ENCODE measurements around the gene UMAD1.
"Not testable (repeated sequence)": the region's sequence is repeated elsewhere in the genome, so short reads cannot be mapped to it uniquely, and the experiment has no call there.

Gene UMAD1

GRCh38 chr7:7769710-7770627 is 129.4 kb downstream of the UMAD1 start:
- DNase-seq: no peak

- DNase-seq: no peak
These were observed 130.9 kb downstream of the UMAD1 start for GRCh38 chr7:7771452-7771851.

- no peak for DNase-seq
These were observed 131.9 kb downstream of the UMAD1 start for GRCh38 chr7:7772397-7772821.

GRCh38 chr7:7773334-7774309 is 133.1 kb downstream of the UMAD1 start:
- DNase-seq: no peak

- DNase-seq: no peak
These were observed 139.3 kb downstream of the UMAD1 start for GRCh38 chr7:7779888-7780287.

- no peak for DNase-seq
These were observed 142.4 kb downstream of the UMAD1 start for GRCh38 chr7:7783001-7783400.

GRCh38 chr7:7785344-7785973 is 144.9 kb downstream of the UMAD1 start:
- no peak for DNase-seq

GRCh38 chr7:7786595-7786994 is 146.0 kb downstream of the UMAD1 start:
- no peak for DNase-seq

GRCh38 chr7:7789551-7789988 is 149.0 kb downstream of the UMAD1 start:
- DNase-seq: no peak

- no peak for DNase-seq
These were observed 149.6 kb downstream of the UMAD1 start for GRCh38 chr7:7790041-7790741.

- DNase-seq: no peak
These were observed 151.0 kb downstream of the UMAD1 start for GRCh38 chr7:7791523-7791922.

GRCh38 chr7:7792056-7792455 is 151.5 kb downstream of the UMAD1 start:
- DNase-seq: no peak

- no peak for DNase-seq
These were observed 152.7 kb downstream of the UMAD1 start for GRCh38 chr7:7793249-7793648.

GRCh38 chr7:7793921-7794320 is 153.4 kb downstream of the UMAD1 start:
- DNase-seq: no peak

GRCh38 chr7:7795203-7795602 is 154.7 kb downstream of the UMAD1 start:
- no peak for DNase-seq

- DNase-seq: no peak
These were observed 155.1 kb downstream of the UMAD1 start for GRCh38 chr7:7795630-7796121.

GRCh38 chr7:7798510-7798909 is 158.0 kb downstream of the UMAD1 start:
- no peak for DNase-seq

GRCh38 chr7:7799138-7799537 is 158.6 kb downstream of the UMAD1 start:
- no peak for DNase-seq

- DNase-seq: no peak
These were observed 162.0 kb downstream of the UMAD1 start for GRCh38 chr7:7802531-7802930.

- no peak for DNase-seq
These were observed 163.2 kb downstream of the UMAD1 start for GRCh38 chr7:7803715-7804178.

GRCh38 chr7:7804822-7805221 is 164.3 kb downstream of the UMAD1 start:
- not testable (repeated sequence) for DNase-seq

All from effector CD8-positive, alpha-beta T cell (primary cell).